Peyer's patch (tissue), 4 donors: ENCODE data around the gene CAMK1G.

ENCODE experiments used
- CTCF ChIP-seq, 6 experiments: fragments of 450-650 bp in 4 of 6; fragments of 200-600 bp in 2 of 6; sonication (generic) in 1 of 6; IDR thresholded peaks; one replicate each; pipeline ENCODE4 v1.5.1; 2017 to 2019; ENCODE audit warnings: antibody characterized with exemption in 6 of 6, mild to moderate bottlenecking in 3 of 6, moderate library complexity in 1 of 6
- POLR2A ChIP-seq, 2 donors: fragments of 450-650 bp; IDR thresholded peaks; one replicate each; pipeline ENCODE4 v1.5.1; 2017; ENCODE audit warnings: antibody characterized with exemption in 2 of 2, mild to moderate bottlenecking in 2 of 2, moderate library complexity in 2 of 2

GRCh38 chr1:209569455-209570207 is 13.9 kb upstream of the CAMK1G start:
- peak; percentile 54 to 84 (median 76) for TF ChIP-seq CTCF (IDR thresholded peaks at IDR 0.05)
- TF ChIP-seq POLR2A (IDR thresholded peaks at IDR 0.05), result no peak
